Activated naive CD4-positive, alpha-beta T cell treated with Interleukin-2 at 50 U/mL for 16 hours (primary cell): ENCODE measurements around the gene SLC25A15.
"Not testable (repeated sequence)": the region's sequence is repeated elsewhere in the genome, so short reads cannot be mapped to it uniquely, and the experiment has no call there.

Experiments used
- DNase-seq: peaks from one replicate; pipeline ENCODE4 v3.0.0-alpha.2; 2020

SLC25A15 gene

GRCh38 chr13:40782971-40783370, 6.4 kb upstream of the SLC25A15 start:
- not testable (repeated sequence) for DNase-seq

GRCh38 chr13:40784540-40784939, 4.9 kb upstream of the SLC25A15 start:
- no peak for DNase-seq

- no peak for DNase-seq
Observed at GRCh38 chr13:40786568-40786996, 2.8 kb upstream of the SLC25A15 start.

GRCh38 chr13:40787062-40787461, 2.3 kb upstream of the SLC25A15 start:
- DNase-seq, result no peak

- not testable (repeated sequence) for DNase-seq
Observed at GRCh38 chr13:40788540-40789274, 704 bp upstream of the SLC25A15 start.

- no peak for DNase-seq
Observed at GRCh38 chr13:40790154-40790616, 774 bp downstream of the SLC25A15 start.

GRCh38 chr13:40792284-40793051, 3.1 kb downstream of the SLC25A15 start:
- no peak for DNase-seq

- no peak for DNase-seq
Observed at GRCh38 chr13:40793339-40793738, 3.9 kb downstream of the SLC25A15 start.

- no peak for DNase-seq
Observed at GRCh38 chr13:40794414-40795368, 5.3 kb downstream of the SLC25A15 start.

GRCh38 chr13:40796649-40797048, 7.2 kb downstream of the SLC25A15 start:
- no peak for DNase-seq

GRCh38 chr13:40798380-40798779, 9.0 kb downstream of the SLC25A15 start:
- DNase-seq, result no peak

GRCh38 chr13:40799508-40799907, 10.1 kb downstream of the SLC25A15 start:
- DNase-seq, result no peak

- DNase-seq, result no peak
Observed at GRCh38 chr13:40800559-40800958, 11.1 kb downstream of the SLC25A15 start.

GRCh38 chr13:40801255-40802217, 12.1 kb downstream of the SLC25A15 start:
- no peak for DNase-seq

GRCh38 chr13:40803316-40803715, 13.9 kb downstream of the SLC25A15 start:
- DNase-seq, result no peak

- no peak for DNase-seq
Observed at GRCh38 chr13:40806241-40806640, 16.8 kb downstream of the SLC25A15 start.

- DNase-seq, result no peak
Observed at GRCh38 chr13:40809471-40809870, 20.1 kb downstream of the SLC25A15 start.

- DNase-seq, result no peak
Observed at GRCh38 chr13:40812102-40812501, 22.7 kb downstream of the SLC25A15 start.

GRCh38 chr13:40812724-40813445, 23.5 kb downstream of the SLC25A15 start:
- DNase-seq, result no peak

GRCh38 chr13:40813667-40814454, 24.4 kb downstream of the SLC25A15 start:
- DNase-seq, result no peak
